ENCODE data around the gene PRND. TPM values are rescaled to one million over a fixed set of nuclear protein-coding genes. Genes with fewer than 3 reads are reported as not detected.

Gene PRND
- total and polyA plus RNA-seq, 11 donors: 0.06 to 0.45 (median 0.25) TPM; not detected in 7

DNA sequence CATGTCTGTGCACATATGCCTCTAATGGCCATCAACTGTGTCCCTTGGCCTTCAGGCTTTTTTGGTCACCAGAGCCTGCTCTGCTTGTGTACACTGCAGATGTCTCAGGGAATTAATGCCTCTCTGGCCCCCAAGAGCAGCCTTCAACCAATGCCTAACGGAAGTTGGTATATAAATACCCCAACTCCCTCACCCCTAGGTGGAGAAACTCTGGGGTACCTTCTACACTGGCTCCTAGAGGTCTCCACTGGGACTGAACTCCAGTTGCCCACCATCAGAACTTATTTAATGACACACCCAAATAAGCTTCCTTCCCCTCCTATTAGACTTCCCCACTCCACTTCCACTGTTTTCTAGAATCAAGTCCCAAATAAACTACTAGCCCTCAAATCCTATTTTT is 43.1 kb downstream of the PRND start:
- no peak for DNase-seq
- peaks cover 0 to 34% (median under 1%) of the 10 kb centered on the region in 12 donors for H3K4me1 ChIP-seq
- TF ChIP-seq, protein P1, sequence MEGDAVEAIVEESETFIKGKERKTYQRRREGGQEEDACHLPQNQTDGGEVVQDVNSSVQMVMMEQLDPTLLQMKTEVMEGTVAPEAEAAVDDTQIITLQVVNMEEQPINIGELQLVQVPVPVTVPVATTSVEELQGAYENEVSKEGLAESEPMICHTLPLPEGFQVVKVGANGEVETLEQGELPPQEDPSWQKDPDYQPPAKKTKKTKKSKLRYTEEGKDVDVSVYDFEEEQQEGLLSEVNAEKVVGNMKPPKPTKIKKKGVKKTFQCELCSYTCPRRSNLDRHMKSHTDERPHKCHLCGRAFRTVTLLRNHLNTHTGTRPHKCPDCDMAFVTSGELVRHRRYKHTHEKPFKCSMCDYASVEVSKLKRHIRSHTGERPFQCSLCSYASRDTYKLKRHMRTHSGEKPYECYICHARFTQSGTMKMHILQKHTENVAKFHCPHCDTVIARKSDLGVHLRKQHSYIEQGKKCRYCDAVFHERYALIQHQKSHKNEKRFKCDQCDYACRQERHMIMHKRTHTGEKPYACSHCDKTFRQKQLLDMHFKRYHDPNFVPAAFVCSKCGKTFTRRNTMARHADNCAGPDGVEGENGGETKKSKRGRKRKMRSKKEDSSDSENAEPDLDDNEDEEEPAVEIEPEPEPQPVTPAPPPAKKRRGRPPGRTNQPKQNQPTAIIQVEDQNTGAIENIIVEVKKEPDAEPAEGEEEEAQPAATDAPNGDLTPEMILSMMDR (IDR thresholded peaks at IDR 0.05): no peak
- TF ChIP-seq POLR2A (IDR thresholded peaks at IDR 0.05): no peak
- no peak for ATAC-seq
- peaks cover 0 to 5% (median 0%) of the 10 kb centered on the region in 9 donors for H3K27me3 ChIP-seq
- H3K36me3 ChIP-seq: no peaks in the 10 kb centered on the region
- WGBS, 4 donors: 0 to 82% (median 40%) methylated on average over 1 of the region's 1 CpG
- intact Hi-C loops (cut with DNase I): no loop called here
- H3K4me3 ChIP-seq: no peak overlapping the region
- H3K27ac ChIP-seq: peak overlapping the region in 1 of 12 donors; percentile 2
- no peaks in the 10 kb centered on the region for H3K9me3 ChIP-seq

DNA sequence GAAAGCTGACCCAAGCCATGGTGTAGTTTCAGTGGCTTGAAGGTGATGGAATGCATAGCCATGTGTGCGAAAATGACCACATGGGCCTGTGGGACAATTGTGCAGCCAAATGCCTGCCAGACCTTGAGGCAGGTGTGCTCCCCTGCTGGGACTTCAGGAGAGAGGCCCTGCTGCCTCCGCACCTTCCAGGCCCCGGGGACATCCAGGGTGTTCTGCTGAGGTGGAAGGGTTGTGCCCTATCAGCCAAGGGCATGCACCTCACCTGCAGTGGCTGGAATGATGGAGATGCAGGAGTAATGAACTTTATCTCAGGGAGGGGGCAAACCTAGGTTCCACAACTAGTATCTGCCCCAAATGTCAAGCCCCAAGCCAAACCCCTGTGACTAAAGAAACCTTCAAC is 44.0 kb downstream of the PRND start:
- 93 to 98% (median 96%) methylated on average over 3 of the region's 3 CpGs for WGBS, 4 donors
- intact Hi-C loops (cut with DNase I): no loop called here
- ATAC-seq (no peak), DNase-seq (no peak)
- H3K4me3 ChIP-seq: no peak overlapping the region
- no peaks in the 10 kb centered on the region for H3K9me3 ChIP-seq
- no peak for TF ChIP-seq POLR2A (IDR thresholded peaks at IDR 0.05)
- TF ChIP-seq, protein P1 (IDR thresholded peaks at IDR 0.05): no peak
- H3K36me3 ChIP-seq: no peaks in the 10 kb centered on the region
- peaks cover 0 to 5% (median 0%) of the 10 kb centered on the region in 9 donors for H3K27me3 ChIP-seq
- H3K4me1 ChIP-seq: peaks cover 0 to 34% (median under 1%) of the 10 kb centered on the region in 12 donors
- H3K27ac ChIP-seq: no peak overlapping the region

DNA sequence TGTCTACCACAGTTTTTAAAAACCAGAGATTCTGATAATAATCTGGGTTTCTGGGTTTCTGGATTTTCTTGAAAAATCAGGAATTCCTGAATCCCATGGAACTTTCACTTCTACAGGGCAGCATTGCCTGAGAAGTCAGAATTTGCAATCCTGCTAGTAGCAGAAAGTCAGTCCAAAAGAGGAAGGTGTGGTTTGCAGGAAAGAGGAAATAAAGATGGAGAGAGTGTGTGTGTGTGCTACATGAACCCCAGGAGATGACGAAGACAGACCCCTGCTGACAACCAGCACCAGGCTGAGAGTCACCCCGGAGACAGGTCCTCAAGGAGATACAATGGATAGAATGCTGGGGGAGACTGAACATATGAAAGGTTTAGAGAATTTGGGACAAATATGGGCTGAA is 44.9 kb downstream of the PRND start:
- intact Hi-C loops (cut with DNase I): no loop called here
- WGBS, 4 donors: 64 to 84% (median 73%) methylated on average over 2 of the region's 2 CpGs
- peak overlapping the region in 1 of 12 donors; percentile 70 for H3K27ac ChIP-seq
- no peaks in the 10 kb centered on the region for H3K36me3 ChIP-seq
- peaks cover 0 to under 1% (median 0%) of the 10 kb centered on the region in 9 donors for H3K27me3 ChIP-seq
- ATAC-seq: peak in 2 of 4 donors; percentile 73 to 81
- no peak for TF ChIP-seq POLR2A (IDR thresholded peaks at IDR 0.05)
- TF ChIP-seq, protein P1 (IDR thresholded peaks at IDR 0.05): no peak
- H3K9me3 ChIP-seq: peaks cover 0 to 5% (median 0%) of the 10 kb centered on the region in 12 donors
- peaks cover 0 to 26% (median 0%) of the 10 kb centered on the region in 12 donors for H3K4me1 ChIP-seq
- no peak for DNase-seq
- no peak overlapping the region for H3K4me3 ChIP-seq

DNA sequence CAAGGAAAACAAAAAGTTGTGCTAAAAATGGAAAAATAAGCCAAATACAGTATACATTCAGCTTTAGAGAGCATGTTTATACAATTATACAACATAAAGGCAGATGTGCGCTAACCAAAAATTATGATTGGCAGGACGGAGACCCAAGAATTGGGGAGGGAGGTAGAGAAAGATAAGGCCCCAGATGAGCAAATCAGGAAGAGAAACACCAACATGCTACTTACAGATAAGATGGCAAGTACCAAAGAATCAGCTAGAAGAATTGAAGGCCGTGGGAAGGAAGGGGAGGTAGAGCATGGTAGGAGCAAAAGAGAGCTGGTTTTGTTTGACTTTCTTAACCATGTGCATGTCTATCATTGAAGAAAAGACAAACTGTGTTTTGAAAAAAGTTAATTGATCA is 45.4 kb downstream of the PRND start:
- DNase-seq (no peak), ATAC-seq (no peak)
- Histone ChIP-seq H3K4me3 (no peak overlapping the region), H3K36me3 (no peaks in the 10 kb centered on the region), H3K27ac (peak overlapping the region in 1 of 12 donors; percentile 70), H3K27me3 (no peaks in the 10 kb centered on the region), H3K4me1 (peaks cover 0 to 21% (median 0%) of the 10 kb centered on the region in 12 donors), H3K9me3 (peaks cover 0 to 9% (median 1%) of the 10 kb centered on the region in 12 donors)
- 77 to 87% (median 87%) methylated on average over 3 of the region's 3 CpGs for WGBS, 4 donors
- TF ChIP-seq, protein P1 (IDR thresholded peaks at IDR 0.05): no peak
- no peak for TF ChIP-seq POLR2A (IDR thresholded peaks at IDR 0.05)
- intact Hi-C loops (cut with DNase I): no loop called here
